ENCODE data around the gene PARD3B. TPM values are rescaled to one million over a fixed set of nuclear protein-coding genes. Genes with fewer than 3 reads are reported as not detected.

PARD3B gene
- total RNA-seq, 2 experiments from 2014 or later, result 0.11 to 0.88 TPM

- DNase-seq (no peak), ATAC-seq (no peak)
- no peaks in the 10 kb centered on the region for H3K27me3 Mint-ChIP-seq
- ChIA-PET CTCF (interaction anchor here (1.4 to 2.6 kb wide), 2 partner anchors 9 to 352 kb away, joined by 4 to 13 read pairs; no protein-coding TSS in a partner anchor), POLR2A (no interaction called here)
- H3K36me3 Mint-ChIP-seq (ENCODE audit: low read depth), result no peaks in the 10 kb centered on the region
- peak; percentile 54 for TF ChIP-seq CTCF (IDR thresholded peaks at IDR 0.05)
- H3K27ac Mint-ChIP-seq, result no peak overlapping the region
- H3K4me1 Mint-ChIP-seq (ENCODE audit: low read depth), result no peaks in the 10 kb centered on the region
- H3K9me3 Mint-ChIP-seq, result no peaks in the 10 kb centered on the region
- H3K4me3 Mint-ChIP-seq, result no peak overlapping the region
- intact Hi-C loops (cut with micrococcal nuclease), result loop anchor here (5.0 kb wide), 1 partner anchor 353 kb away; no protein-coding TSS in a partner anchor
Measured at GRCh38 chr2:205323929-205324328, 778.7 kb downstream of the PARD3B start.

- ChIA-PET CTCF (interaction anchor here (2.6 kb wide), 1 partner anchor 351 kb away, joined by 13 read pairs; no protein-coding TSS in a partner anchor), POLR2A (no interaction called here)
- Mint-ChIP-seq H3K36me3 (ENCODE audit: low read depth) (no peaks in the 10 kb centered on the region), H3K4me3 (no peak overlapping the region), H3K9me3 (no peaks in the 10 kb centered on the region), H3K4me1 (ENCODE audit: low read depth) (no peaks in the 10 kb centered on the region), H3K27me3 (no peaks in the 10 kb centered on the region), H3K27ac (no peak overlapping the region)
- no peak for TF ChIP-seq CTCF (IDR thresholded peaks at IDR 0.05)
- ATAC-seq (no peak), DNase-seq (no peak)
- intact Hi-C loops (cut with micrococcal nuclease), result loop anchor here (5.0 kb wide), 1 partner anchor 353 kb away; no protein-coding TSS in a partner anchor
Measured at GRCh38 chr2:205324355-205324754, 779.1 kb downstream of the PARD3B start.

DNA sequence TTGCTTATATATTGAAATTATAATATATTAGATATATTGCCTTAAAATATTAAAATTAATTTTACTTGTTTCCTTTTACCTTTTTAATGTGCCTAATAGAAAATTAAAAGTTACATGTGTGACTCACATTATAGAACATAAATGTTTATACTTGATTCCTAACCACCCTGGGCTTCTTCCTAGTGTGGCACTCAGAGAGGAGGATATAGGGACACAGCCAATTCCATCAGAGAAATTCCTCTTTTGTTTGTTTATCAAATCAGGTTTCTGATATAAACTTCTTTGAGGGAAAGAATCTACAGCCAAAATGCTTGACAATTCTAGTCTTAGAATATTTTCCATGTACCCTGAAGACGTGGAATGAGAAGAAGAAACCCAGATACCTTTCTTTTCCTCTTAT, 788.1 kb downstream of the PARD3B start:
- no peaks in the 10 kb centered on the region for H3K27me3 Mint-ChIP-seq
- no peak overlapping the region for H3K4me3 Mint-ChIP-seq
- no peaks in the 10 kb centered on the region for H3K36me3 Mint-ChIP-seq (ENCODE audit: low read depth)
- H3K9me3 Mint-ChIP-seq, result peaks cover 12% of the 10 kb centered on the region
- no peaks in the 10 kb centered on the region for H3K4me1 Mint-ChIP-seq (ENCODE audit: low read depth)
- no peak for ATAC-seq
- intact Hi-C loops (cut with micrococcal nuclease), result no loop called here
- ChIA-PET CTCF (no interaction called here), POLR2A (no interaction called here)
- no peak overlapping the region for H3K27ac Mint-ChIP-seq
- DNase-seq, result no peak
- no peak for TF ChIP-seq CTCF (IDR thresholded peaks at IDR 0.05)

DNA sequence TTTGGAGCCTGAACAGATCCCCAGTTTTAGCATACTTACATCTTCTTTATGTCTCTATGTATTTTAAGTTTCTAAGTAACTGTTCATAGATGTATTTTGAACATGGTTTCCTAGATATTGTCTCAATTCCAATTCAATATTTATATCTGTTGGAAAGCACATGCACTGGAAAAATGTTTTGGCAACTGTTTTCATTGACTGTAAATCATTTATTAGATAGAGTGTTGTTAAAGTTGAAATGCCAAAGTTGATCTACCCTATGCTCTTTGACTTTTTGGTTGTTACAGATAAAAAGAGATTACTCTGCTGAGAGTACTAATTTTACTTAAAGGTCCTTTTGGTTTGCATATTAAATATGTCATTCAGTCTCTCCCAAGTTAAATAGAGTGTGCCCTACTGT, 792.0 kb downstream of the PARD3B start:
- intact Hi-C loops (cut with micrococcal nuclease), result no loop called here
- Mint-ChIP-seq H3K4me3 (no peak overlapping the region), H3K27me3 (no peaks in the 10 kb centered on the region), H3K36me3 (ENCODE audit: low read depth) (no peaks in the 10 kb centered on the region), H3K9me3 (peaks cover 12% of the 10 kb centered on the region), H3K27ac (no peak overlapping the region), H3K4me1 (ENCODE audit: low read depth) (no peaks in the 10 kb centered on the region)
- ATAC-seq (no peak), DNase-seq (no peak)
- CTCF ChIA-PET, result no interaction called here
- POLR2A ChIA-PET, result no interaction called here
- TF ChIP-seq CTCF (IDR thresholded peaks at IDR 0.05), result no peak

- intact Hi-C loops (cut with micrococcal nuclease), result no loop called here
- Mint-ChIP-seq H3K27me3 (no peaks in the 10 kb centered on the region), H3K4me3 (no peak overlapping the region), H3K4me1 (ENCODE audit: low read depth) (no peaks in the 10 kb centered on the region), H3K36me3 (ENCODE audit: low read depth) (no peaks in the 10 kb centered on the region), H3K27ac (no peak overlapping the region), H3K9me3 (peaks cover 12% of the 10 kb centered on the region)
- no peak for ATAC-seq
- POLR2A ChIA-PET, result no interaction called here
- CTCF ChIA-PET, result no interaction called here
- no peak for DNase-seq
- no peak for TF ChIP-seq CTCF (IDR thresholded peaks at IDR 0.05)
Measured at GRCh38 chr2:205338156-205338555, 792.9 kb downstream of the PARD3B start.
